ENCODE results near the gene DDX17.

- no peak for TF ChIP-seq CTCF (IDR thresholded peaks at IDR 0.05)
- no peak for TF ChIP-seq POLR2A (IDR thresholded peaks at IDR 0.05)
- no peak for TF ChIP-seq POLR2AphosphoS5 (IDR thresholded peaks at IDR 0.05)
These were observed 23.3 kb downstream of the DDX17 start for GRCh38 chr22:38482662-38483308.

All from breast epithelium (tissue), 3 donors.